A549 (cell line): ENCODE data around the gene TFR2. TPM values are rescaled to one million over a fixed set of nuclear protein-coding genes. Genes with fewer than 3 reads are reported as not detected.

Source experiments
- ATAC-seq, 2 experiments: fragments of 200-7000 bp in 1 of 2; fragments of >200 bp in 1 of 2; cut with Nextera tagmentation in 1 of 2; cut with Tn5 transposase in 1 of 2; 3 replicates each; pipeline versions ENCODE4 v1.8.0 to v1.9.1; 2018 to 2020; ENCODE audit warnings: mild to moderate bottlenecking in 1 of 2, moderate library complexity in 1 of 2
- CTCF ChIA-PET: fragments of 300-600 bp; sonication (Branson Sonifier 250); formaldehyde crosslinking; extraction: SDS; loops from one replicate; lab custom pipeline; 2021; ENCODE audit warnings: antibody characterized with exemption, inconsistent platforms; lab: Yijun Ruan, JAX
- POLR2A ChIA-PET: fragments of 350-600 bp; formaldehyde crosslinking; extraction: SDS; loops from one replicate; lab custom pipeline; 2021; ENCODE audit warnings: antibody characterized with exemption, inconsistent platforms; lab: Yijun Ruan, JAX
- DNase-seq, 2 experiments: peaks; one replicate each; pipeline versions ENCODE4 v3.0.0 to v3.0.0-alpha.2; 2011 to 2016; ENCODE audit warnings: low read depth in 1 of 2, low spot score in 1 of 2
- FAIRE-seq: peaks from 2 replicates; lab custom pipeline; 2011; peaks lifted over from hg19 to GRCh38; lab: Jason Lieb, UNC
- H3K27ac ChIP-seq, 2 experiments: fragments of >200 bp; sonication (Bioruptor Twin); formaldehyde crosslinking; 3 replicates each; pipeline ENCODE4 v1.5.1; 2016 to 2017
- H3K4me1 ChIP-seq: fragments of >200 bp; sonication (Bioruptor Twin); formaldehyde crosslinking; 3 replicates; pipeline ENCODE4 v1.6.1; 2016
- H3K4me2 ChIP-seq: fragments of >200 bp; sonication (Bioruptor Twin); formaldehyde crosslinking; 3 replicates; pipeline ENCODE4 v1.6.1; 2016
- H3K4me3 ChIP-seq: fragments of >200 bp; sonication (Bioruptor Twin); formaldehyde crosslinking; 3 replicates; pipeline ENCODE4 v1.5.1; 2016
- H3K9me3 ChIP-seq: fragments of >200 bp; sonication (Bioruptor Twin); formaldehyde crosslinking; 3 replicates; pipeline ENCODE4 v1.6.1; 2016
- BHLHE40 ChIP-seq: IDR thresholded peaks from 2 replicates; pipeline ENCODE4 v1.6.1; 2012; ENCODE audit warnings: low read depth, low read length, inconsistent platforms
- CBX8 ChIP-seq: fragments of 200-600 bp; sonication (generic); IDR thresholded peaks from 2 replicates; pipeline ENCODE4 v1.6.1; 2016
- CHD4 ChIP-seq: fragments of 200-600 bp; sonication (generic); IDR thresholded peaks from 2 replicates; pipeline ENCODE4 v1.6.1; 2016; ENCODE audit warnings: antibody characterized with exemption, mild to moderate bottlenecking, borderline replicate concordance
- E2F6 ChIP-seq: IDR thresholded peaks from 2 replicates; pipeline ENCODE4 v1.6.1; 2012; ENCODE audit warnings: low read depth, borderline replicate concordance
- EHMT2 ChIP-seq: fragments of 200-600 bp; sonication (generic); IDR thresholded peaks from 2 replicates; pipeline ENCODE4 v1.6.1; 2016; ENCODE audit warnings: antibody characterized with exemption, low read depth, mild to moderate bottlenecking, moderate library complexity
- ELK1 ChIP-seq: fragments of 150-350 bp; IDR thresholded peaks from 2 replicates; pipeline ENCODE4 v1.6.1; 2014; ENCODE audit warnings: low read depth, mild to moderate bottlenecking, low read length
- EP300 ChIP-seq, 2 experiments: fragments of >200 bp; sonication (Bioruptor Twin); formaldehyde crosslinking; IDR thresholded peaks; 2 replicates in 1 of 2; 3 replicates in 1 of 2; pipeline ENCODE4 v1.6.1; 2016 to 2017
- FOSB ChIP-seq: fragments of 250-450 bp; sonication (Bioruptor Pico); IDR thresholded peaks from 2 replicates; pipeline ENCODE4 v1.5.0; 2020; ENCODE audit warnings: mild to moderate bottlenecking, moderate library complexity
- FOXS1 ChIP-seq: fragments of 250-450 bp; sonication (Bioruptor Pico); IDR thresholded peaks from 2 replicates; pipeline ENCODE4 v1.5.0; 2020; ENCODE audit warnings: mild to moderate bottlenecking, moderate library complexity
- GATA3 ChIP-seq: IDR thresholded peaks from 2 replicates; pipeline ENCODE4 v1.6.1; 2012; ENCODE audit warnings: borderline replicate concordance
- HDAC2 ChIP-seq: fragments of 200-600 bp; sonication (generic); IDR thresholded peaks from 2 replicates; pipeline ENCODE4 v1.6.1; 2016
- HES2 ChIP-seq: fragments of >200 bp; sonication (Bioruptor Twin); formaldehyde crosslinking; IDR thresholded peaks from 2 replicates; pipeline ENCODE4 v1.6.1; 2016
- HOXA7 ChIP-seq: fragments of 250-450 bp; sonication (Bioruptor Pico); IDR thresholded peaks from 2 replicates; pipeline ENCODE4 v1.5.0; 2020; ENCODE audit warnings: mild to moderate bottlenecking, moderate library complexity
- HOXB13 ChIP-seq: fragments of 250-450 bp; sonication (Bioruptor Pico); IDR thresholded peaks from 2 replicates; pipeline ENCODE4 v1.5.0; 2020; ENCODE audit warnings: low read depth, mild to moderate bottlenecking, moderate library complexity
- HOXB5 ChIP-seq: fragments of 250-450 bp; sonication (Bioruptor Pico); IDR thresholded peaks from 2 replicates; pipeline ENCODE4 v1.5.0; 2020; ENCODE audit warnings: mild to moderate bottlenecking, moderate library complexity
- MAX ChIP-seq: IDR thresholded peaks from 2 replicates; pipeline ENCODE4 v1.6.1; 2012
- NFE2L2 ChIP-seq: fragments of 150-350 bp; conservative IDR thresholded peaks from 2 replicates; pipeline ENCODE4 v1.6.1; 2014; ENCODE audit warnings: low read length
- NR3C1 ChIP-seq: fragments of >200 bp; sonication (Bioruptor Twin); formaldehyde crosslinking; IDR thresholded peaks from 3 replicates; pipeline ENCODE4 v1.6.1; 2017
- PBX3 ChIP-seq: IDR thresholded peaks from 2 replicates; pipeline ENCODE4 v1.6.1; 2012
- POLR2A ChIP-seq: IDR thresholded peaks from 2 replicates; pipeline ENCODE4 v1.6.1; 2012; ENCODE audit warnings: mild to moderate bottlenecking, low read length
- RCOR1 ChIP-seq: fragments of 150-350 bp; IDR thresholded peaks from 2 replicates; pipeline ENCODE4 v1.6.1; 2014; ENCODE audit warnings: antibody characterized with exemption, low read length, low read depth
- RFX5 ChIP-seq: fragments of 450-650 bp; IDR thresholded peaks from 2 replicates; pipeline ENCODE4 v1.7.1; 2014; ENCODE audit warnings: antibody characterized with exemption, mild to moderate bottlenecking, moderate library complexity
- SMC3 ChIP-seq: fragments of >200 bp; sonication (Bioruptor Twin); formaldehyde crosslinking; IDR thresholded peaks from 3 replicates; pipeline ENCODE4 v1.6.1; 2018; ENCODE audit warnings: inconsistent platforms
- SREBF2 ChIP-seq: fragments of 450-650 bp; IDR thresholded peaks from 2 replicates; pipeline ENCODE4 v1.6.1; 2014; ENCODE audit warnings: mild to moderate bottlenecking, moderate library complexity
- TFCP2L1 ChIP-seq: fragments of 250-450 bp; sonication (Bioruptor Pico); IDR thresholded peaks from 2 replicates; pipeline ENCODE4 v1.5.0; 2021; ENCODE audit warnings: mild to moderate bottlenecking
- USF2 ChIP-seq: fragments of 450-650 bp; IDR thresholded peaks from 2 replicates; pipeline ENCODE4 v1.6.1; 2014; ENCODE audit warnings: antibody characterized with exemption
- ZC3H11A ChIP-seq: fragments of 450-650 bp; IDR thresholded peaks from 2 replicates; pipeline ENCODE4 v1.6.1; 2014; ENCODE audit warnings: antibody characterized with exemption, mild to moderate bottlenecking
- ZFP36 ChIP-seq: fragments of 450-650 bp; IDR thresholded peaks from 2 replicates; pipeline ENCODE4 v1.6.1; 2014; ENCODE audit warnings: borderline replicate concordance; ENCODE audit not compliant: partially characterized antibody
- WGBS: methylation state at CpG from one replicate; pipeline ENCODE4 v1.1.6; 2017; ENCODE audit errors: missing lambda C conversion rate; 5-methylcytosine and 5-hydroxymethylcytosine counted together
- polyA plus RNA-seq, 4 experiments: library from polyadenylated mRNA; depleted of rRNA in 3 of 4; stranded (reverse); fragments of >200 nt; fragmentation: RNase III in 1 of 4; extraction: RNeasy Plus Mini Kit Qiagen cat#74134 plus additional on column Dnase treatment in 1 of 4; gene quantifications; 2 replicates in 3 of 4; 3 replicates in 1 of 4; pipeline ENCODE4 v1.2.3, GENCODE V29; 2011 to 2017

TFR2 gene
- polyA plus RNA-seq, 2 of the 4 experiments (the other 2 are of a cell fraction), result 1.1 to 2.5 TPM

GRCh38 chr7:100577507-100577906, 63.8 kb downstream of the TFR2 start:
- POLR2A ChIA-PET, result interaction anchor here (2.8 kb wide), 1 partner anchor 8 kb away, joined by 21 read pairs; the partner anchor contains the start of genes FBXO24 and LRCH4
- no peak overlapping the region for H3K4me2 ChIP-seq
- DNase-seq (no peak), FAIRE-seq (no peak), ATAC-seq (0 out of 6 replicates have a peak, but pooled peaks of 1 of the 2 experiments have one; percentile 9)
- no peak overlapping the region for H3K27ac ChIP-seq
- CTCF ChIA-PET, result interaction anchor here (1.1 to 4.2 kb wide), 7 partner anchors 11 to 109 kb away, joined by 3 to 32 read pairs (median 4); no protein-coding TSS in a partner anchor
- no peaks in the 10 kb centered on the region for H3K9me3 ChIP-seq
- WGBS, result 82% methylated on average over 13 of the region's 14 CpGs
- TF ChIP-seq GATA3, result no peak
- TF ChIP-seq HES2, result no peak
- TF ChIP-seq USF2, result no peak
- no peak for TF ChIP-seq HOXB5
- no peak for TF ChIP-seq SMC3
- TF ChIP-seq PBX3, result no peak
- no peak for TF ChIP-seq NFE2L2
- TF ChIP-seq ELK1, result no peak
- TF ChIP-seq CHD4, result no peak
- TF ChIP-seq TFCP2L1, result no peak
- no peak for TF ChIP-seq FOXS1 (CRISPR knock-in tag)
- no peak for TF ChIP-seq ZC3H11A
- TF ChIP-seq NR3C1, result no peak
- TF ChIP-seq BHLHE40, result no peak
- TF ChIP-seq EHMT2, result no peak
- TF ChIP-seq RFX5, result no peak
- no peaks in the 10 kb centered on the region for H3K4me1 ChIP-seq
- H3K4me3 ChIP-seq, result no peak overlapping the region

- Histone ChIP-seq H3K27ac (no peak overlapping the region), H3K4me2 (no peak overlapping the region), H3K9me3 (no peaks in the 10 kb centered on the region), H3K4me1 (no peaks in the 10 kb centered on the region), H3K4me3 (no peak overlapping the region)
- ChIA-PET POLR2A (interaction anchor here (2.8 kb wide), 1 partner anchor 9 kb away, joined by 21 read pairs; the partner anchor contains the start of genes FBXO24 and LRCH4), CTCF (interaction anchor here (1.1 to 4.2 kb wide), 6 partner anchors 12 to 108 kb away, joined by 3 to 32 read pairs (median 4); no protein-coding TSS in a partner anchor)
- FAIRE-seq, result no peak
- ATAC-seq, result no peak
- DNase-seq, result no peak
- TF ChIP-seq HDAC2, result no peak
- TF ChIP-seq EP300 (IDR thresholded peaks at IDR 0.05), result no peak
- no peak for TF ChIP-seq NFE2L2
- TF ChIP-seq HOXB5, result no peak
- TF ChIP-seq HOXA7 (CRISPR knock-in tag), result no peak
- WGBS, result 93% methylated on average over 13 of the region's 24 CpGs
These were observed 64.2 kb downstream of the TFR2 start for GRCh38 chr7:100577103-100577502.

- no peaks in the 10 kb centered on the region for H3K9me3 ChIP-seq
- no peak overlapping the region for H3K4me3 ChIP-seq
- no peak overlapping the region for H3K27ac ChIP-seq
- WGBS, result 93% methylated on average over 13 of the region's 13 CpGs
- ATAC-seq (no peak), FAIRE-seq (no peak), DNase-seq (no peak)
- TF ChIP-seq POLR2A, result no peak
- no peak for TF ChIP-seq ZFP36
- TF ChIP-seq NR3C1, result no peak
- no peak for TF ChIP-seq FOSB
- no peak for TF ChIP-seq SREBF2
- no peak for TF ChIP-seq EHMT2
- TF ChIP-seq MAX, result no peak
- TF ChIP-seq ELK1, result no peak
- TF ChIP-seq GATA3, result no peak
- no peak for TF ChIP-seq RCOR1
- TF ChIP-seq TFCP2L1, result no peak
- TF ChIP-seq CBX8, result no peak
- no peak for TF ChIP-seq E2F6
- no peak for TF ChIP-seq SMC3
- TF ChIP-seq HOXB13 (CRISPR knock-in tag), result no peak
- POLR2A ChIA-PET, result interaction anchor here (2.8 kb wide), 1 partner anchor 9 kb away, joined by 21 read pairs; the partner anchor contains the start of genes FBXO24 and LRCH4
- no peak overlapping the region for H3K4me2 ChIP-seq
- H3K4me1 ChIP-seq, result peaks cover 6% of the 10 kb centered on the region; the same call in 1 of the 3 replicates
- CTCF ChIA-PET, result interaction anchor here (1.1 to 4.2 kb wide), 4 partner anchors 16 to 94 kb away, joined by 3 to 32 read pairs (median 4); no protein-coding TSS in a partner anchor
These were observed 64.9 kb downstream of the TFR2 start for GRCh38 chr7:100576384-100576993.
